Measurements from ENCODE around the gene IFITM1.

Gene IFITM1

GRCh38 chr11:271319-271715 lies 42.5 kb upstream of the IFITM1 start:
- DNase-seq, result no peak
- H3K4me2 ChIP-seq (ENCODE audit: insufficient read depth, low read length), result no peak overlapping the region

DNA sequence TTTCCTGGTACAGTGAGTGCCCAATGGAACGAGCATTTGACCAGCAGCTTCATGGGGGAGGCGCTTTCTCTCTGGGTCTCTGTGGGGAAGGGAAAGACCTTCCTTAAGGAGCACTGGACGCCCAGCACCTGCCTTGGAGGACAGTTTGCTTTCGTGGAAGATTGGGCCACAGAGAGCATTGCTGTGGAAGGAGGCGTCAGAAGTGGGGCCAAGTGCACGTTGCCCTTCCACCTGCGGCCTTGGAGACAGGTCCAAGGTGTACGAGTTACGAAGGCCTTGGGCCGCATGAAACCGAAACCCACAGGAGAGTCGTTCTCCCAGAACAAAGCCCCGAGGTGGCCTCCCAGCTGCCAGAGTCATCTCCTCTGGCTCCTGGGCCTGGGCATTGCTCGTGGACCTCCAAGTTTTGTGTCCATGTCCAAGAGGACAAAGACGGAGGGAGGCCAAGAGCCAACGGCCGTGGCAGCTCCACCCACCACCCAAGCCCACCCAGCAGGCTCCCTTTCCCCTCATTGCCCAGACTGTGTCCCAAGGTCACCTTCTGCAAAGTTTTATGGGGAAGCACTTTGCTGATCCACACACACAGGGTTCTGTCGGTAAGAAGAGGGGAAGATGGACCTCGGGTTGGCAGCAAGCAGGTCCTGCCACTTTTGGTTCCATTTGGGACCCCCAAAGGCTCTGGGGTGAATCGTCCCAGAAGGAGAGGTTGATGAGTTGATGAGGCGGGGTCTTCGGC lies 41.5 kb upstream of the IFITM1 start:
- Histone ChIP-seq H3K36me3 (ENCODE audit: insufficient read depth, low read length) (no peaks in the 10 kb centered on the region), H3K79me2 (ENCODE audit: insufficient read depth, low read length) (no peaks in the 10 kb centered on the region), H3K27me3 (ENCODE audit: insufficient read depth, low read length, poor library complexity) (no peaks in the 10 kb centered on the region), H3K4me3 (ENCODE audit: low read depth in 1 of 2, low read length in 2 of 2) (no peak overlapping the region), H3K4me1 (ENCODE audit: insufficient read depth, low read length) (peaks cover 33% of the 10 kb centered on the region), H3K27ac (ENCODE audit: low read length) (peak overlapping the region; percentile 8; the same call in 1 of the 2 replicates), H3K9me3 (ENCODE audit: insufficient read depth, low read length, severe bottlenecking) (no peaks in the 10 kb centered on the region), H4K20me1 (ENCODE audit: insufficient read depth, low read length) (no peaks in the 10 kb centered on the region), H3K9ac (ENCODE audit: low read depth, low read length) (no peak overlapping the region), H2AFZ (ENCODE audit: low read depth, low read length) (no peak overlapping the region), H3K4me2 (ENCODE audit: insufficient read depth, low read length) (no peak overlapping the region)
- DNase-seq (no peak), ATAC-seq (ENCODE audit: insufficient read depth, low read depth) (no peak)
- no peak for TF ChIP-seq EZH2 (IDR thresholded peaks at IDR 0.05; ENCODE audit: borderline replicate concordance, low read depth, low read length, severe bottlenecking)
- TF ChIP-seq, protein P1, sequence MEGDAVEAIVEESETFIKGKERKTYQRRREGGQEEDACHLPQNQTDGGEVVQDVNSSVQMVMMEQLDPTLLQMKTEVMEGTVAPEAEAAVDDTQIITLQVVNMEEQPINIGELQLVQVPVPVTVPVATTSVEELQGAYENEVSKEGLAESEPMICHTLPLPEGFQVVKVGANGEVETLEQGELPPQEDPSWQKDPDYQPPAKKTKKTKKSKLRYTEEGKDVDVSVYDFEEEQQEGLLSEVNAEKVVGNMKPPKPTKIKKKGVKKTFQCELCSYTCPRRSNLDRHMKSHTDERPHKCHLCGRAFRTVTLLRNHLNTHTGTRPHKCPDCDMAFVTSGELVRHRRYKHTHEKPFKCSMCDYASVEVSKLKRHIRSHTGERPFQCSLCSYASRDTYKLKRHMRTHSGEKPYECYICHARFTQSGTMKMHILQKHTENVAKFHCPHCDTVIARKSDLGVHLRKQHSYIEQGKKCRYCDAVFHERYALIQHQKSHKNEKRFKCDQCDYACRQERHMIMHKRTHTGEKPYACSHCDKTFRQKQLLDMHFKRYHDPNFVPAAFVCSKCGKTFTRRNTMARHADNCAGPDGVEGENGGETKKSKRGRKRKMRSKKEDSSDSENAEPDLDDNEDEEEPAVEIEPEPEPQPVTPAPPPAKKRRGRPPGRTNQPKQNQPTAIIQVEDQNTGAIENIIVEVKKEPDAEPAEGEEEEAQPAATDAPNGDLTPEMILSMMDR (IDR thresholded peaks at IDR 0.05; ENCODE audit: borderline replicate concordance, extremely low read depth, low read length, poor library complexity, severe bottlenecking), result no peak

More at GRCh38 chr11:271319-271715, 42.5 kb upstream of the IFITM1 start:
- Histone ChIP-seq H3K9ac (ENCODE audit: low read depth, low read length) (no peak overlapping the region), H3K4me1 (ENCODE audit: insufficient read depth, low read length) (peaks cover 37% of the 10 kb centered on the region), H2AFZ (ENCODE audit: low read depth, low read length) (no peak overlapping the region), H3K79me2 (ENCODE audit: insufficient read depth, low read length) (no peaks in the 10 kb centered on the region), H4K20me1 (ENCODE audit: insufficient read depth, low read length) (no peaks in the 10 kb centered on the region), H3K27ac (ENCODE audit: low read length) (no peak overlapping the region), H3K36me3 (ENCODE audit: insufficient read depth, low read length) (no peaks in the 10 kb centered on the region), H3K27me3 (ENCODE audit: insufficient read depth, low read length, poor library complexity) (no peaks in the 10 kb centered on the region), H3K4me3 (ENCODE audit: low read depth in 1 of 2, low read length in 2 of 2) (no peak overlapping the region), H3K9me3 (ENCODE audit: insufficient read depth, low read length, severe bottlenecking) (no peaks in the 10 kb centered on the region)
- ATAC-seq (ENCODE audit: insufficient read depth, low read depth), result no peak
- TF ChIP-seq, protein P1 (IDR thresholded peaks at IDR 0.05; ENCODE audit: borderline replicate concordance, extremely low read depth, low read length, poor library complexity, severe bottlenecking), result no peak
- no peak for TF ChIP-seq EZH2 (IDR thresholded peaks at IDR 0.05; ENCODE audit: borderline replicate concordance, low read depth, low read length, severe bottlenecking)

GRCh38 chr11:272931-273198 lies 41.0 kb upstream of the IFITM1 start:
- Histone ChIP-seq H3K4me2 (ENCODE audit: insufficient read depth, low read length) (no peak overlapping the region), H3K4me3 (ENCODE audit: low read depth in 1 of 2, low read length in 2 of 2) (no peak overlapping the region), H3K36me3 (ENCODE audit: insufficient read depth, low read length) (no peaks in the 10 kb centered on the region), H3K27ac (ENCODE audit: low read length) (no peak overlapping the region), H3K4me1 (ENCODE audit: insufficient read depth, low read length) (peaks cover 34% of the 10 kb centered on the region), H3K9ac (ENCODE audit: low read depth, low read length) (no peak overlapping the region), H3K27me3 (ENCODE audit: insufficient read depth, low read length, poor library complexity) (no peaks in the 10 kb centered on the region), H4K20me1 (ENCODE audit: insufficient read depth, low read length) (no peaks in the 10 kb centered on the region), H3K79me2 (ENCODE audit: insufficient read depth, low read length) (no peaks in the 10 kb centered on the region), H2AFZ (ENCODE audit: low read depth, low read length) (no peak overlapping the region), H3K9me3 (ENCODE audit: insufficient read depth, low read length, severe bottlenecking) (no peaks in the 10 kb centered on the region)
- no peak for DNase-seq
- no peak for ATAC-seq (ENCODE audit: insufficient read depth, low read depth)
- TF ChIP-seq, protein P1 (IDR thresholded peaks at IDR 0.05; ENCODE audit: borderline replicate concordance, extremely low read depth, low read length, poor library complexity, severe bottlenecking), result no peak
- no peak for TF ChIP-seq EZH2 (IDR thresholded peaks at IDR 0.05; ENCODE audit: borderline replicate concordance, low read depth, low read length, severe bottlenecking)

All from DND-41 (cell line).